Cardiac fibroblast (primary cell): Measurements from ENCODE around the gene TMEM143.
"Not testable (repeated sequence)": the region's sequence is repeated elsewhere in the genome, so short reads cannot be mapped to it uniquely, and the experiment has no call there.

Source experiments
- DNase-seq, 2 donors: peaks; one replicate each; pipeline versions ENCODE4 v3.0.0 to v3.0.0-alpha.2; 2010; ENCODE audit warnings: low read depth in 2 of 2
- H3K4me3 ChIP-seq, 2 donors: replicated peaks in 1 of 2; 1 replicate in 1 of 2; 2 replicates in 1 of 2; pipeline ENCODE4 v1.5.1; 2011; ENCODE audit warnings: low read depth in 2 of 2, low read length in 2 of 2, mild to moderate bottlenecking in 2 of 2, moderate library complexity in 1 of 2
- TF ChIP-seq, protein P1 (sequence below): IDR thresholded peaks from one replicate; pipeline ENCODE4 v1.5.1; 2011; ENCODE audit warnings: low read depth, mild to moderate bottlenecking, low read length, inconsistent platforms

The TMEM143 gene

DNA sequence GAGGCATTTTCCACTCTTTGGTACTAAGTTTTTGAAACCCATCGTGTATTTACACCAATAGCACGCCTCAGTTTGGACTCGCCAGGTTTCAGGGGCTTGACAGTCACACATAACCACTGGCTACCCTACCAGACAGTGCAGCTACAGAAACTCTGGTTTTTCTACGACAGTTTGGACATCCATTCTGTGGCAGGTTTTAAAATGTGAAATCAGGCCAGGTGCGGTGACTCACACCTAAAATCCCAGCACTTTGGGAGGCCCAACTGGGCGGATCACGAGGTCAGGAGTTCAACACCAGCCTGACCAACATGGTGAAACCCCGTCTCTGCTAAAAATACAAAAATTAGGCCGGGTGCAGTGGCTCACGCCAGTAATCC lies 14.4 kb upstream of the TMEM143 start:
- TF ChIP-seq, protein P1, sequence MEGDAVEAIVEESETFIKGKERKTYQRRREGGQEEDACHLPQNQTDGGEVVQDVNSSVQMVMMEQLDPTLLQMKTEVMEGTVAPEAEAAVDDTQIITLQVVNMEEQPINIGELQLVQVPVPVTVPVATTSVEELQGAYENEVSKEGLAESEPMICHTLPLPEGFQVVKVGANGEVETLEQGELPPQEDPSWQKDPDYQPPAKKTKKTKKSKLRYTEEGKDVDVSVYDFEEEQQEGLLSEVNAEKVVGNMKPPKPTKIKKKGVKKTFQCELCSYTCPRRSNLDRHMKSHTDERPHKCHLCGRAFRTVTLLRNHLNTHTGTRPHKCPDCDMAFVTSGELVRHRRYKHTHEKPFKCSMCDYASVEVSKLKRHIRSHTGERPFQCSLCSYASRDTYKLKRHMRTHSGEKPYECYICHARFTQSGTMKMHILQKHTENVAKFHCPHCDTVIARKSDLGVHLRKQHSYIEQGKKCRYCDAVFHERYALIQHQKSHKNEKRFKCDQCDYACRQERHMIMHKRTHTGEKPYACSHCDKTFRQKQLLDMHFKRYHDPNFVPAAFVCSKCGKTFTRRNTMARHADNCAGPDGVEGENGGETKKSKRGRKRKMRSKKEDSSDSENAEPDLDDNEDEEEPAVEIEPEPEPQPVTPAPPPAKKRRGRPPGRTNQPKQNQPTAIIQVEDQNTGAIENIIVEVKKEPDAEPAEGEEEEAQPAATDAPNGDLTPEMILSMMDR, result no peak
- H3K4me3 ChIP-seq, result no peak overlapping the region
- DNase-seq, result no peak

- H3K4me3 ChIP-seq, result no peak overlapping the region
- DNase-seq, result no peak
- TF ChIP-seq, protein P1, result no peak
These were observed 9.8 kb upstream of the TMEM143 start for GRCh38 chr19:48373567-48373966.

DNA sequence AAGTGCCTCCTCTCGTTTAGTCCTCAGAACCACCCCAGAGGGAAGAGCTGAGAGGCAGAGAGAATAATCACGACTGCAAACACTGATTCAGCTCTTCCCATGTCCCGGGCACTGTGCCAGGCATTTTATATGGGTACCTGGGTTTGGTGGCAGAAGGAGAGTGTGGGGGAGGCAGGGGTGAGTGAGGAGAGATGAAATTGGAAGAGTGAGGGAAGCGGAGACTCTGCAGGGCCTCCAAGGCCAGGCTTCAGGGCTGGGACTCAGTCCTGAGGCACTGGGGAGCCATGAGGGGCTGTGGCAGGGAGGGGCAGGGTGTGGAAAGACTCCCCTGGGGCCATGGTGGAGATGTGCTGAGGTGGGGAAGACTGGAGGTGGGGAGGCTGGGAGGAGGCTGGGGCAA lies 9.2 kb upstream of the TMEM143 start:
- H3K4me3 ChIP-seq, result no peak overlapping the region
- no peak for DNase-seq
- TF ChIP-seq, protein P1, result no peak

DNA sequence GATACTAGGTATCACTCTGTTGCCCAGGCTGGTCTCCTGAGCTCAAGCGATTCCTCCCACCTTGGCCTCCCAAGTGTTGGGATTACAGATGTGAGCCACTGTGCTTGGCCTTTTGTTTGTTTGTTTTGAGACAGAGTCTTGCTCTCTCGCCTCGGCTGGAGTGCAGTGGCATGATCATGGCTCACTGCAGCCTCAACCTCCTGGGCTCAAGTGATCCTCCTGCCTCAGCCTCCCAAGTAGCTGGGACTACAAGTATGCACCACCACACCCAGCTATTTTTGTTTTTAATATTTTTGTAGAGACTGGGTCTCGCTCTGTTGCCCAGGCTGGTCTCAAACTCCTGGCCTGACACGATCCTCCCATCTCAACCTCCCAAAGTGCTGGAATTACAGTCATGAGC lies 8.0 kb upstream of the TMEM143 start:
- DNase-seq, H3K4me3 ChIP-seq: not testable (repeated sequence)

- no peak for DNase-seq
- TF ChIP-seq, protein P1, result no peak
- H3K4me3 ChIP-seq, result no peak overlapping the region
These were observed 7.6 kb upstream of the TMEM143 start for GRCh38 chr19:48371367-48371766.

- no peak overlapping the region for H3K4me3 ChIP-seq
- TF ChIP-seq, protein P1, result no peak
- no peak for DNase-seq
These were observed 7.2 kb upstream of the TMEM143 start for GRCh38 chr19:48370955-48371354.

- TF ChIP-seq, protein P1, result no peak
- H3K4me3 ChIP-seq, result no peak overlapping the region
- DNase-seq, result no peak
These were observed 5.2 kb upstream of the TMEM143 start for GRCh38 chr19:48368936-48369335.
